ENCODE measurements around the gene TMEM170A.

TMEM170A gene

DNA sequence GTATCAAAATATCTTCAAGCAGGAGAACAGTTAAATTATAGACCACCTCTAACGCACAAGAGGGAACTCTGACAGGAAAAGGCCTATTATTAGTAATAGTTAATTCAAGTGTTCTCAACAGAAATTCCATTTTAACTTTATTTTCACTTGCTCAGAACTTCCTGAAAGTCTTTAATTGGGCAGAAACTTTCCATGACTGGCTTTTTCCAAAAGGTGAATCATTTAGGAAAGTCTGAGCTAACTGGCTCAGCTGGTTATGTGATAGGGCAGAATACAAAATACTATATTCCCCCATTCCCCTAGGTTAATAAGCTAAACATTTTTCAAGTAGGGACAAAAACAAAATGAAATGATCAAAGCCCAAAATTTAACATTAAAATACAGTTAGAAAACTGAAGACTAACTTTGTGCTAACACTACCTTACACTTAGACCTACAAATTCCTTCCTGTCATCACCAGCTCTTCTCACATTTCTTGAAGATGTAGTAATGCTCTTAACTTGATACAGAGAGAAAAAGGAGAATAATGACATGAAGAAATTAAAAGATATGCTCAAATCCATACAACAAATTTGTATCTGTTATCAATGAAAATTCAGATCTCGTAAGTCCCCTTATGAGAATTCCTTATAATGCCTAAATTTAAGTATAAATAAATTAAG lies 62.2 kb downstream of the TMEM170A start:
- DNase-seq (ENCODE audit: low read depth in 2 of 2): no peak

DNA sequence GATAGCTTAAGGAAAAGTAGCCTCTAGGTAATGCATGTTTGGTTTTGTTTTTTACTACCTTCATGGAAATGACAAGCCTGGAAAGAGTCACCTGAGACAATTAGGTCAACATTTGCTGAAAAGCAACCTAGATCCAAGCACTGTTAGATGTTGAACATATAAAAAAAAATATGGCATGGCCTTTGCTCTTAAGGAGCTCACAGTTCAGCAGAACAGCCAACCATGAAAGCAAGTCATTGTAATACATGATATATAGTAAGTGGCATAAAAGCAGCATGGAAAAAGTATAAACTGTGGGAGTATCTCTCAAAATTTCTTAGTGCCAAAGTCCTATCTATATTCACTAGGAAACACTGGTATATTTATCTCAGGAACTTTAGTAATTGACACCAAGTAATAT lies 62.8 kb downstream of the TMEM170A start:
- no peak for DNase-seq (ENCODE audit: low read depth in 2 of 2)

- DNase-seq (ENCODE audit: low read depth in 2 of 2): no peak
Observed at GRCh38 chr16:75398333-75398732, 66.2 kb downstream of the TMEM170A start.

DNA sequence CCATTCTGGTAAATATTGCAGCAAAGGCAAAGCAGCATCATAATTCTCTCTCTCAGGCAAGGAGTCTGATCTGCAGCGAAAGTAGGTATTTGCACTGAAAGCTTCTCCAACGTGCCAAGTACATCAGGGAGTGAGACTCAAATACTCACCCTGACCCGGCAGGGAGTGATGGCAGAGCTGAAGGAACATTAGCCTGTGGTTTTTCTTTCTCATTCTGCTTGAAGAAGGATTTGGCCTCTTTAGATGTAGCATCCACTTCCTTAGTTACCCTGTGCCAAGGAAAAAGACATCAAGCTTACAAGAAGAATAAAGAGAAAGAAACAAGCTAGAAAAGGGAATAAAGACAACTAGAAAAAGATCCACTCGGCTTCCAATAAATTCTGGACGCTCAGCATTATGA lies 69.5 kb downstream of the TMEM170A start:
- DNase-seq (ENCODE audit: low read depth in 2 of 2): no peak

All from stimulated activated CD4-positive, alpha-beta T cell treated with anti-CD3 and anti-CD28 coated beads, Interleukin-1b, Interleukin-23, amount 100 ng/mL, for 4 hours (primary cell).